ENCODE data around the gene COPG2.

DNA sequence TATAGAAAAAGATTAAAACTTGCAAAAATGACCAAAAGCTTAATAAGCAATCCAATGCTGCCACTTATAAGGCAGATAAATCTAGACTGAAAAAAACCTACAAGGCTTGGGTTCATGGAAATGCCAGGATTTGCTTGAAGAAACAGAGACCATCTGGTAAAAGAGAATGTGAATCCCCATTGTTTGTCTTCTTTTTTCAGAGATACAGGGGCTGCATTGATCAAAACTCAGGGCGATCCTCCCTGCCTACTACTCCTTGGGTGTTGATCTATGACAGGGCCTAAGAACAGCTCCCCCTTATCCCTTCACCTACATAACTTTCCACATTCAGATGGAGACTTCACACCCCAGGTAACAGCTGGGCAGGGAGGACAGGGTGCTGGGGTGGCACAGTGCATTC lies 21.1 kb upstream of the COPG2 start:
- no peak for TF ChIP-seq ZBTB43 (CRISPR knock-in tag; IDR thresholded peaks at IDR 0.05)
- no peak for TF ChIP-seq ZNF232 (CRISPR knock-in tag; IDR thresholded peaks at IDR 0.05)
- TF ChIP-seq CBFB (CRISPR knock-in tag; IDR thresholded peaks at IDR 0.05; ENCODE audit: low read depth), result no peak
- TF ChIP-seq, protein P1, sequence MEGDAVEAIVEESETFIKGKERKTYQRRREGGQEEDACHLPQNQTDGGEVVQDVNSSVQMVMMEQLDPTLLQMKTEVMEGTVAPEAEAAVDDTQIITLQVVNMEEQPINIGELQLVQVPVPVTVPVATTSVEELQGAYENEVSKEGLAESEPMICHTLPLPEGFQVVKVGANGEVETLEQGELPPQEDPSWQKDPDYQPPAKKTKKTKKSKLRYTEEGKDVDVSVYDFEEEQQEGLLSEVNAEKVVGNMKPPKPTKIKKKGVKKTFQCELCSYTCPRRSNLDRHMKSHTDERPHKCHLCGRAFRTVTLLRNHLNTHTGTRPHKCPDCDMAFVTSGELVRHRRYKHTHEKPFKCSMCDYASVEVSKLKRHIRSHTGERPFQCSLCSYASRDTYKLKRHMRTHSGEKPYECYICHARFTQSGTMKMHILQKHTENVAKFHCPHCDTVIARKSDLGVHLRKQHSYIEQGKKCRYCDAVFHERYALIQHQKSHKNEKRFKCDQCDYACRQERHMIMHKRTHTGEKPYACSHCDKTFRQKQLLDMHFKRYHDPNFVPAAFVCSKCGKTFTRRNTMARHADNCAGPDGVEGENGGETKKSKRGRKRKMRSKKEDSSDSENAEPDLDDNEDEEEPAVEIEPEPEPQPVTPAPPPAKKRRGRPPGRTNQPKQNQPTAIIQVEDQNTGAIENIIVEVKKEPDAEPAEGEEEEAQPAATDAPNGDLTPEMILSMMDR (IDR thresholded peaks at IDR 0.05), result no peak
- no peak for TF ChIP-seq AFF4 (CRISPR knock-in tag; IDR thresholded peaks at IDR 0.05; ENCODE audit: borderline replicate concordance)
- TF ChIP-seq ATF2 (CRISPR knock-in tag; IDR thresholded peaks at IDR 0.05; ENCODE audit: borderline replicate concordance, low read depth), result no peak
- no peak for TF ChIP-seq ZNF416 (CRISPR knock-in tag; IDR thresholded peaks at IDR 0.05)
- no peak for TF ChIP-seq USF1 (CRISPR knock-in tag; IDR thresholded peaks at IDR 0.05)
- TF ChIP-seq USF2 (CRISPR knock-in tag; IDR thresholded peaks at IDR 0.05), result no peak
- no peak for TF ChIP-seq SOX15 (CRISPR knock-in tag; IDR thresholded peaks at IDR 0.05)
- TF ChIP-seq ZBTB21 (CRISPR knock-in tag; IDR thresholded peaks at IDR 0.05; ENCODE audit: borderline replicate concordance), result no peak
- no peak for TF ChIP-seq NFE2L1 (CRISPR knock-in tag; IDR thresholded peaks at IDR 0.05)
